Uterine smooth muscle cell (primary cell): Measurements from ENCODE around the gene ING2. TPM values are rescaled to one million over a fixed set of nuclear protein-coding genes. Genes with fewer than 3 reads are reported as not detected.

ENCODE experiments used
- total RNA-seq: library from RNA; depleted of rRNA; stranded (reverse); fragments of >200 nt; gene quantifications from 2 replicates; pipeline ENCODE4 v1.2.3, GENCODE V29; 2014

ING2 gene
- 8.6 and 19.6 TPM in 2 replicates for total RNA-seq

GRCh38 chr4:183504930-183505610 is at the start of gene ING2:
Gene ING2 (plus strand): TSS chr4:183505058. CDS start chr4:183505196, 138 bp downstream.

Other genes with a start within 250 kb of the ING2 start
- gene CLDN22, start 184.8 kb upstream of the ING2 start, total RNA-seq: not detected in 2 replicates
- not detected in 2 replicates for gene CLDN24, start 182.6 kb upstream of the ING2 start, total RNA-seq
- 20.4 and 22.6 TPM in 2 replicates for gene CDKN2AIP, start 60.4 kb upstream of the ING2 start, total RNA-seq
- 17.5 and 20.8 TPM in 2 replicates for gene RWDD4, start 154.1 kb downstream of the ING2 start, total RNA-seq
- gene TRAPPC11, start 154.2 kb downstream of the ING2 start, total RNA-seq: 58.1 and 68.2 TPM in 2 replicates